GM10266 (cell line): ENCODE data around the gene ARMC3.

Source experiments
- DNase-seq: peaks from one replicate; pipeline ENCODE4 v3.0.0; 2012; ENCODE audit errors: extremely low spot score
- TF ChIP-seq, protein P1 (sequence below): IDR thresholded peaks from 2 replicates; pipeline ENCODE4 v1.5.1; 2012; ENCODE audit warnings: mild to moderate bottlenecking, low read depth; ENCODE audit not compliant: control insufficient read depth, insufficient read depth; ENCODE audit errors: missing control alignments

ARMC3 gene

DNA sequence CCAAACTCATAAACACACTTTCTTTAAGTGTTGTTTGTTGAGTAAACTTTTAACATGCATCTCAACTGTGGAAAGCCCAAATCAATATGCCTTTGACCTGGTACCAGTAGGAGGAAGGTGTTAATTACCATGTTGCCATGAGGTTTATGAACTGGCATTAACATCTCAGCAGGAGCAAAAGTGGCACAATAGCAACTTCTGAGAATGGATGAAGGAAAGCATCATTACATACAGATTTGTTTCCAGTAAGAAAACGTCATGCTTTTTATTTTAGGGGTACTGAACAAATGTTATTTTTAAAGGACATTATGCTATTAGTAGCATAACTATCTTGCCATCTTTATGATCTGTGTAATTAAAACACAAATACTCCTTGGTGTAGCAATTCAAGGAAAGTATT is 51.1 kb downstream of the ARMC3 start:
- TF ChIP-seq, protein P1, sequence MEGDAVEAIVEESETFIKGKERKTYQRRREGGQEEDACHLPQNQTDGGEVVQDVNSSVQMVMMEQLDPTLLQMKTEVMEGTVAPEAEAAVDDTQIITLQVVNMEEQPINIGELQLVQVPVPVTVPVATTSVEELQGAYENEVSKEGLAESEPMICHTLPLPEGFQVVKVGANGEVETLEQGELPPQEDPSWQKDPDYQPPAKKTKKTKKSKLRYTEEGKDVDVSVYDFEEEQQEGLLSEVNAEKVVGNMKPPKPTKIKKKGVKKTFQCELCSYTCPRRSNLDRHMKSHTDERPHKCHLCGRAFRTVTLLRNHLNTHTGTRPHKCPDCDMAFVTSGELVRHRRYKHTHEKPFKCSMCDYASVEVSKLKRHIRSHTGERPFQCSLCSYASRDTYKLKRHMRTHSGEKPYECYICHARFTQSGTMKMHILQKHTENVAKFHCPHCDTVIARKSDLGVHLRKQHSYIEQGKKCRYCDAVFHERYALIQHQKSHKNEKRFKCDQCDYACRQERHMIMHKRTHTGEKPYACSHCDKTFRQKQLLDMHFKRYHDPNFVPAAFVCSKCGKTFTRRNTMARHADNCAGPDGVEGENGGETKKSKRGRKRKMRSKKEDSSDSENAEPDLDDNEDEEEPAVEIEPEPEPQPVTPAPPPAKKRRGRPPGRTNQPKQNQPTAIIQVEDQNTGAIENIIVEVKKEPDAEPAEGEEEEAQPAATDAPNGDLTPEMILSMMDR, result no peak
- no peak for DNase-seq

- TF ChIP-seq, protein P1, result no peak
- DNase-seq, result no peak
Measured at GRCh38 chr10:22980822-22981221, 53.0 kb downstream of the ARMC3 start.

GRCh38 chr10:22984066-22984465 is 56.2 kb downstream of the ARMC3 start:
- no peak for DNase-seq
- TF ChIP-seq, protein P1, result no peak

GRCh38 chr10:22986771-22987542 is 59.1 kb downstream of the ARMC3 start:
- peak; percentile 20 for DNase-seq
- TF ChIP-seq, protein P1, result peak; percentile 23

- DNase-seq, result peak; percentile 52
- TF ChIP-seq, protein P1, result peak; percentile 90
Measured at GRCh38 chr10:22988581-22989360, 60.9 kb downstream of the ARMC3 start.

GRCh38 chr10:22990443-22990842 is 62.6 kb downstream of the ARMC3 start:
- DNase-seq, result no peak
- TF ChIP-seq, protein P1, result no peak

GRCh38 chr10:22992075-22992474 is 64.2 kb downstream of the ARMC3 start:
- TF ChIP-seq, protein P1, result no peak
- DNase-seq, result peak; percentile 26
